IPS-18c (cell line): Measurements from ENCODE around the gene KRTAP3-1.

Source experiments
- H3K4me3 ChIP-seq: 2 replicates; pipeline ENCODE4 v1.7.0; 2013; ENCODE audit warnings: low read depth, mild to moderate bottlenecking, low read length, moderate library complexity; ENCODE audit not compliant: insufficient read depth
- H3K9me3 ChIP-seq: one replicate; pipeline ENCODE4 v1.6.1; 2013; ENCODE audit warnings: mild to moderate bottlenecking, low read length, moderate library complexity; ENCODE audit not compliant: control insufficient read depth, insufficient read depth

Gene KRTAP3-1

GRCh38 chr17:40995116-40995515 is 13.8 kb downstream of the KRTAP3-1 start:
- Histone ChIP-seq H3K9me3 (no peaks in the 10 kb centered on the region), H3K4me3 (no peak overlapping the region)

DNA sequence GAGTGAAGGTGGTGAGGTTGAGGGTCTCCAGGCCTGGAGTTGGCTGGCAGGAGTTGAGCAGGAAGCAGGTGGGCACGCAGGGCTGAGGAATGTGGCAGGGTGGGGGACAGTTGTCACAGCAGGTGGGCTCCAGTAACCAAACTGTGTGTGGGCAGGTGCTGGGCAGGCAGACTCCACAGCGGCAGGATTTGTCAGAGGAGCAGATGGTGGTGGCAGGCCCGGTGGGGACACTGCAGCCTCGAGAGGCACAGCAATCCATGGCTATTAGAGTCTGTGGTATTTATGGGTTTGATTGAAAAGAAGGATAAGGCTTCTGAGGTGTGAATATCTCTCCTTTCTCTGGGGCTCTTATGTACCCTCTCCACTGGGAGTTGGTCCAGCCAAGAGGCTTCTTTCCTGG is 15.1 kb downstream of the KRTAP3-1 start, which contains the start of gene KRTAP3-3:
Gene KRTAP3-3 (minus strand): TSS at position 326 of the 400 bp plus-strand sequence. CDS start 67 bp downstream, at position 259.
- Histone ChIP-seq H3K9me3 (no peaks in the 10 kb centered on the region), H3K4me3 (no peak within 1 kb of the TSS)

- no peak overlapping the region for H3K4me3 ChIP-seq
- no peaks in the 10 kb centered on the region for H3K9me3 ChIP-seq
Observed at GRCh38 chr17:40993084-40993483, 15.8 kb downstream of the KRTAP3-1 start.

DNA sequence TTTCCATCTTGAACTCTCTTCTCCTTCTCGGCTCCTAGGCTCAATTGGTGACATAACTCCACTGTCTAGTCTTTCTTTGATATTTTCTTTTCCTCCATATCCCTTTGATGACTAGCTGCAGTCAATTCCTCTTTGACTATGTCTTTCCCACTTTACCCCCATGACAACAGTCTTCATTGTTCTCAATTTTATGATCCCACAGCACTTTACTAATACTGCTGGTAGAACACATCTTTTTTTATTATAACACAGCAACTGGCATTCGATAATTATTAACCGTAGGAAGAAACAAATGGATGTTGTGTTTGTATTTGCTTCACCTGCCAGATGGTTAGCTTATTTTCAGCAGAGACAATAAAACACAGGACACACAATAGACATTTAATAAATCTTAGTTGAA is 16.3 kb downstream of the KRTAP3-1 start:
- Histone ChIP-seq H3K4me3 (no peak overlapping the region), H3K9me3 (no peaks in the 10 kb centered on the region)

DNA sequence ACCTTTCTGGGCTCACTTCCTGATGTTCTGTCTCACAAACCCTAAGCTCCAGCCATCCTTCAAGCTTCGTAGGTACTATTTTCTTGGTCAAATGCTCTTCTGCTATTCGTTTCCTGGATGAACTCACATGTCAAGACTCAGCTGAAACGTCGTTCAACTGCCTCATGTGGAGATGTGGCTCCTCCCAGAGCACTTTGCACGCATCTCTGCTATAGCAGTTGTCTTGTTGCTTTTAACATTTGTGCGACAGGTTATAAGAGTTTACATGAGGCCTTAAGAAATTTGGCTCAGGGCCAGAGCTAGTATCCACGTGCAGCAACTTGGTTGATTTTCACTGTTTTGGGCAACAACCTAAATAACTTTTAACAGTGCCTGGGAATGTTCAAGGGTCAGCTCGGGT is 22.0 kb downstream of the KRTAP3-1 start:
- Histone ChIP-seq H3K4me3 (no peak overlapping the region), H3K9me3 (no peaks in the 10 kb centered on the region)

- H3K9me3 ChIP-seq, result no peaks in the 10 kb centered on the region
- no peak within 1 kb of the TSS for H3K4me3 ChIP-seq
Observed at GRCh38 chr17:40984226-40984625, 24.7 kb downstream of the KRTAP3-1 start, which contains the start of gene KRT40. TSS of gene KRT40 (minus strand) at chr17:40984326. CDS start at chr17:40984273, 53 bp downstream.

GRCh38 chr17:40981115-40981514 is 27.8 kb downstream of the KRTAP3-1 start:
- no peak overlapping the region for H3K4me3 ChIP-seq
- H3K9me3 ChIP-seq, result no peaks in the 10 kb centered on the region

DNA sequence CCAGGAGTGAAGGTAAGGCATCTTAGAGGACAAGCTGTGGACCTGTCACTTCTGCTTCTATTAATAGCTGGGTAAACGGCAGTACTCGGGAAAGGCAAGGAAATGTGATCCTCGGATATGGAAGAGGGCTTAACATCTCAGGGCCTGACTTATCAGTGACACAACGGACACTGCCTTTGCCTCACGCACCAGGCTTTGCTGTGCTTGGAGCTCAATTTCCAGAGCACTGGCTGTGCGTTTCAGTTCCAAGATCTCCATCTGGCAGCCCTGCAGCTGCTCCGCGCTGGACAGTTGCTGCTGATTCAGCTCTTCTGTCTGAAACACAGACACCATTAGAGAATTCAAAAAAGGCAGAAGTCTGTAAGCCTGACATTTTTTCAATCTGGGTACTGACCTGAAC is 28.3 kb downstream of the KRTAP3-1 start:
- no peak overlapping the region for H3K4me3 ChIP-seq
- no peaks in the 10 kb centered on the region for H3K9me3 ChIP-seq

DNA sequence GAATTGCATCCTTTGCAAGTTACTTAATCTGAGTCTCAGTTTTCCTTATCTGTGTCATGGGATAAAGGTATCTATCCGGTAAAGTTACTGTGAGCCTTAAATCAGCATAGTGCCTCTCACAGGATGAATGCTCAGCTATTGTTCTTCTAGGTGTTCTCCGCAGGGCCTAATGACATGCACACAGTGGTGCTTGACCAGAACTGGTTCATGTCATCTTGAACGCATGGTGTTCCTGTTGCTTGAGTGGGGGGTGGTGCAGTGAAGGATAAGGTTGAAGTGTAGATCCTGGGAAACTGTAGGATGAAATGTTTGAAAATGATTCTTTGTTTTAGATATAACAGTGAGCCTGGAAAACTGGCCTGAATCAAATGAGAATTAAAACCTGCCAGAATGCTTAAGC is 28.8 kb downstream of the KRTAP3-1 start:
- Histone ChIP-seq H3K4me3 (no peak overlapping the region), H3K9me3 (no peaks in the 10 kb centered on the region)

DNA sequence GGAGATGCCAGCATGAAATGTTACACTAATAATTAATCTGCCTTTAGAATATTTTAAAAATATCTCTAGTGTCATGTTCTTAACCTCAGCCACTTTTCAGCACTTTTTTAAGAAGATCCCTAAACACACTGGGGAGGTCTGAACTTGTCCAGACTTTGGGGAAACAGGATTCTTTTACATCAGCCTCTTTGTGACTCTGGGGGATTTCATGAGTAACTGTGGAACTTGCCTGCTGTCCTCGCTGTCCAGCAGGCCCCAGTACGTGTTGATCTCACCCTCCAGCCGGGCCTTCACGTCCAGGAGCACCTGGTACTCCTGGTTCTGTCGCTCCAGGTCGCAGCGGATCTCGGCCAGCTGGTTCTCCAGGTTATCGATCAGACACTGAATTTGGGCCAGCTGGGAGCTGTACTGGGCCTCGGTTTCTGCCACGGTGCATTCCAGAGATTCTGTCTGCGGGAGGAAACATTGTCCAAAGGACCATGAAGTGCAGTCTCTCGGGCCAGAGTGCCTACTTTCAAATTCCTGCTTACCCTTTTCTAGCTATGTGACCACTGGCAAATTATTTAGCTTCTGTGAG is 30.3 kb downstream of the KRTAP3-1 start:
- H3K9me3 ChIP-seq, result no peaks in the 10 kb centered on the region
- no peak overlapping the region for H3K4me3 ChIP-seq

DNA sequence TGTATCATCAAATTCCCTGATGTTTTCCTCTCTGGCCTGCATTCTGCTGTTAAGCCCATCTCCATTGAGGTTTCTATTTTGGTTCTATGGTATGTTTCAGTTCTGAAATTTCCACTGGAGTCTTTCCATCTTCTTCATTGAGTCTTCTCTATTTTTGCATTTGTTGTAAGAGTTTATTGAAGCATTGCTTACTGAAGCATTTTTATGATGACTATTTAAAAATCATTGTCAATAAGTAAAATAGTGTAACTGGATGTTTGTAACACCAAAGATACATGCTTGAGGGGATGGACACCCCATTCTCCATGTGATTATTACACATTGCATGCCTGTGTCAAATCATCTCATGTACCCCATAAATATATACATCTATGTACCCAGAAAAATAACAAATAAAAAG is 33.4 kb downstream of the KRTAP3-1 start:
- no peak overlapping the region for H3K4me3 ChIP-seq
- no peaks in the 10 kb centered on the region for H3K9me3 ChIP-seq

DNA sequence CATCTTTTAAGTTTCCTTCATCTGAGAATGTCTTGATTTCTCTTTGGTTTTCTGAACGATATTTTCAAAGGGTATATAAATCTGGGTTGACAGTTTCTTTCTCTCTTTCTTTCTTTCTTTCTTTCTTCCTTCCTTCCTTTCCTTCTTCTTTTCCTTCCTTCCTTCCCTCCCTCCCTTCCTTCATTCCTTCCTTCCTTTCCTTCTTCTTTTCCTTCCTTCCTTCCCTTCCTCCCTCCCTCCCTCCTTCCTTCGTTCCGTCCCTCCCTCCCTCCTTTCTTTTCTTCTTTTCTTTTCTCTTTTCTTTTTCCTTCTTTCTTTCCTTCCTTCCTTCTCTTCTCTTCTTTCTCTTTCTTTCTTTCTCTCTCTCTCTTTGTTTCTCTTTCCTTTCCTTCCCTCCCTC is 34.6 kb downstream of the KRTAP3-1 start:
- Histone ChIP-seq H3K9me3 (no peaks in the 10 kb centered on the region), H3K4me3 (no peak overlapping the region)

GRCh38 chr17:40967582-40967981 is 41.3 kb downstream of the KRTAP3-1 start:
- no peaks in the 10 kb centered on the region for H3K9me3 ChIP-seq

DNA sequence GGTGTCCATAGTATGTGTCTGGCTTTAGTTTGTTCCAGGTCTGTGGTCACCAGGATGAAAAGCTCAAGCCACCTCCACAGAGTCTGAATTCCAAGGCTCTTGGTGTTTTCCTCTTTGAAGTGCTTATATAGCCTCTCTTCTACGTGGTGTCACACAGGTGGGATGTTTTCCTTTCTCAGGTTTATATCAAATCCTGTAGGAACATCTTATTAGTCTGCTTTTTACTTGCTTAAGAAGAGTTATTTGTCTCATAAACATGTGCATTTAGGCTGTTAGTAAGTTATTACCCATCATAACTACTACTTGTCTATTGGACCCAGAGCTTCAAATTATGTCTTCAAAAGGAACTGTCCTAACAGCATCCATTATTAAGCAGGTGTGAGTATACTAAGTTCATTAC is 42.1 kb downstream of the KRTAP3-1 start, which contains the start of gene KRT39:
Gene KRT39 (minus strand): TSS at position 101 of the 400 bp plus-strand sequence. CDS start 92 bp downstream, at position 9.
- H3K9me3 ChIP-seq, result no peaks in the 10 kb centered on the region
- no peak within 1 kb of the TSS for H3K4me3 ChIP-seq

More at GRCh38 chr17:40967582-40967981, 41.3 kb downstream of the KRTAP3-1 start:
- H3K4me3 ChIP-seq, result no peak overlapping the region

- no peak overlapping the region for H3K4me3 ChIP-seq
- H3K9me3 ChIP-seq, result no peaks in the 10 kb centered on the region
Observed at GRCh38 chr17:40963838-40964237, 45.1 kb downstream of the KRTAP3-1 start.

DNA sequence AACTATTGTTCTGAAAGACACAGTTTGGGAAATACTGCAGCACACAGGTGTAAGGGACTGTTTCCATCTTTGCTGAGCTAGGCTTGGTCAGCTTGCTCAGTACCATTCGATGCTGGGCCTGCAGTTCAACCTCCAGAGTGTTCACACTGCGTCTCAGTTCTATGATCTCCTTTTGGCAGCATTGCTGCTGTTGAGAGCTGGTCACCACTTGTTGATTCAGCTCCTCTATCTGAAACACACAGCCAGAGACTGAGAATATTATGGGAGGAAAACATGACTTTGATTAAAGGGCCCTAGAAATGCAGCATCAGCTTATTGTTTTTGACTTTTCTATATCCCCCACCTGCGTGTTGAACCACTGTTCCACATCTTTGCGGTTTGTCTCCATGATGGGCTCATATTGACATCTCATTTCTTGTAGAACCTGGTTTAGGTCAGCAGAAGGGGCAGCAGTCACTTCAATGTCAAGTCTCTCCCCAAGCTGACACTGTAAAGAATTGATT is 46.8 kb downstream of the KRTAP3-1 start:
- no peak overlapping the region for H3K4me3 ChIP-seq
- H3K9me3 ChIP-seq, result no peaks in the 10 kb centered on the region

- no peaks in the 10 kb centered on the region for H3K9me3 ChIP-seq
- no peak overlapping the region for H3K4me3 ChIP-seq
Observed at GRCh38 chr17:40961591-40961990, 47.3 kb downstream of the KRTAP3-1 start.

DNA sequence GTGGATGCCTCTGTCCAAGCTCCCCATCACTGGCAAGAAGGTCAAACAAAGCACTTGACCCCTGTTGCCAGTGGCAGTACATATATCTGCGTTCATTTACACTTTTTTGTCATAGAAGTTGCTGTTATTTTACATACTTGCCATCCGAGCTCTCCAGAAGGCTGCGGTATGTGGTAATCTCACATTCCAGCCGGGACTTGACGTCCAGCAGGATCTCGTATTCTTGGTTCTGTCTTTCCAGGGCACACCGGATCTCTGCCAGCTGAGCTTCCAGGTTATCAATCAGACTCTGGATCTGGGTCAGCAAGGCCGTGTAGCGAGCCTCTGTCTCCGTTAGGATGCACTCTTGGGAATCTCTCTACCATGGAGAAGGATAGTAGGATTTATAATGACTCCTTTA is 48.8 kb downstream of the KRTAP3-1 start:
- Histone ChIP-seq H3K4me3 (no peak overlapping the region; the same call in 1 of the 2 replicates), H3K9me3 (no peaks in the 10 kb centered on the region)
